Glutamatergic neuron (in vitro differentiated cells): ENCODE measurements around the gene PRSS1. TPM values are rescaled to one million over a fixed set of nuclear protein-coding genes. Genes with fewer than 3 reads are reported as not detected.

Source experiments
- DNase-seq: peaks from one replicate; pipeline ENCODE4 v3.0.0; 2022
- H3K27ac Mint-ChIP-seq: one replicate; pipeline ENCODE4 v1.8.0; 2020; ENCODE audit warnings: mild to moderate bottlenecking, mixed read lengths, inconsistent platforms; ENCODE audit not compliant: unreplicated experiment
- H3K27me3 Mint-ChIP-seq: one replicate; pipeline ENCODE4 v1.8.0; 2020; ENCODE audit warnings: mild to moderate bottlenecking, moderate library complexity, mixed read lengths, inconsistent platforms; ENCODE audit not compliant: unreplicated experiment
- H3K36me3 Mint-ChIP-seq: one replicate; pipeline ENCODE4 v1.8.0; 2020; ENCODE audit warnings: mild to moderate bottlenecking, mixed read lengths, inconsistent platforms; ENCODE audit not compliant: unreplicated experiment
- H3K4me1 Mint-ChIP-seq: one replicate; pipeline ENCODE4 v1.8.0; 2020; ENCODE audit warnings: mild to moderate bottlenecking, low read depth, mixed read lengths, inconsistent platforms; ENCODE audit not compliant: unreplicated experiment
- H3K4me3 Mint-ChIP-seq: one replicate; pipeline ENCODE4 v1.8.0; 2020; ENCODE audit warnings: mild to moderate bottlenecking, mixed read lengths, inconsistent platforms; ENCODE audit not compliant: unreplicated experiment
- H3K9me3 Mint-ChIP-seq: one replicate; pipeline ENCODE4 v1.8.0; 2020; ENCODE audit warnings: mild to moderate bottlenecking, moderate library complexity, mixed read lengths, inconsistent platforms; ENCODE audit not compliant: unreplicated experiment
- CTCF ChIP-seq: fragments of 200-600 bp; sonication (generic); IDR thresholded peaks from one replicate; pipeline ENCODE4 v1.5.0; 2021; ENCODE audit not compliant: partially characterized antibody, unreplicated experiment
- total RNA-seq: library from RNA; stranded (reverse); fragmentation: NEBNext Ultra II Directional; extraction: Animal tissue kit (Norgen Biotek cat#: 25700); gene quantifications from one replicate; pipeline ENCODE4 v1.2.1, GENCODE V29; 2021; ENCODE audit not compliant: unreplicated experiment

Gene PRSS1
- total RNA-seq, 1 donor from 2014 or later, result not detected

DNA sequence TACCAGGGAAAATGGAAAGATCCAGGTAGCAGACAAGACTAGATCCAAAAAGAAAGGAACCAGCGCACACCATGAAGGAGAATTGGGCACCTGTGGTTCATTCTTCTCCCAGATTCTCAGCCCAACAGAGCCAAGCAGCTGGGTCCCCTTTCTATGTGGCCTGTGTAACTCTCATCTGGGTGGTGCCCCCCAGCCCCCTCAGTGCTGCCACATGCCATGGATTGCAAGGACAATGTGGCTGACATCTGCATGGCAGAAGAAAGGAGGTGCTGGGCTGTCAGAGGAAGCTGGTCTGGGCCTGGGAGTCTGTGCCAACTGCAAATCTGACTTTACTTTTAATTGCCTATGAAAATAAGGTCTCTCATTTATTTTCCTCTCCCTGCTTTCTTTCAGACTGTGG lies 42.9 kb downstream of the PRSS1 start:
- no peak for TF ChIP-seq CTCF
- peaks cover 4% of the 10 kb centered on the region for H3K9me3 Mint-ChIP-seq
- peaks cover 16% of the 10 kb centered on the region for H3K27me3 Mint-ChIP-seq
- H3K27ac Mint-ChIP-seq, result no peak overlapping the region
- H3K4me3 Mint-ChIP-seq, result no peak overlapping the region
- H3K4me1 Mint-ChIP-seq, result peaks cover 2% of the 10 kb centered on the region
- no peaks in the 10 kb centered on the region for H3K36me3 Mint-ChIP-seq
- DNase-seq, result no peak

DNA sequence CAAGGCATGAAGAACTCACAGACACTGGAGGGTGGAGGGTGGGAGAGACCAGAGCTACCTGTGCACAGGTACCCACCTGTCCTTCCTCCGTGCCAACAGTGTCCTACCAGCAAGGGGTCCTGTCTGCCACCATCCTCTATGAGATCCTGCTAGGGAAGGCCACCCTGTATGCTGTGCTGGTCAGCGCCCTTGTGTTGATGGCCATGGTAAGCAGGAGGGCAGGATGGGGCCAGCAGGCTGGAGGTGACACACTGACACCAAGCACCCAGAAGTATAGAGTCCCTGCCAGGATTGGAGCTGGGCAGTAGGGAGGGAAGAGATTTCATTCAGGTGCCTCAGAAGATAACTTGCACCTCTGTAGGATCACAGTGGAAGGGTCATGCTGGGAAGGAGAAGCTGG lies 43.3 kb downstream of the PRSS1 start:
- no peak for TF ChIP-seq CTCF
- peaks cover 3% of the 10 kb centered on the region for H3K4me1 Mint-ChIP-seq
- H3K4me3 Mint-ChIP-seq, result no peak overlapping the region
- no peaks in the 10 kb centered on the region for H3K36me3 Mint-ChIP-seq
- no peak for DNase-seq
- H3K27me3 Mint-ChIP-seq, result peaks cover 17% of the 10 kb centered on the region
- H3K9me3 Mint-ChIP-seq, result peaks cover 5% of the 10 kb centered on the region
- no peak overlapping the region for H3K27ac Mint-ChIP-seq

DNA sequence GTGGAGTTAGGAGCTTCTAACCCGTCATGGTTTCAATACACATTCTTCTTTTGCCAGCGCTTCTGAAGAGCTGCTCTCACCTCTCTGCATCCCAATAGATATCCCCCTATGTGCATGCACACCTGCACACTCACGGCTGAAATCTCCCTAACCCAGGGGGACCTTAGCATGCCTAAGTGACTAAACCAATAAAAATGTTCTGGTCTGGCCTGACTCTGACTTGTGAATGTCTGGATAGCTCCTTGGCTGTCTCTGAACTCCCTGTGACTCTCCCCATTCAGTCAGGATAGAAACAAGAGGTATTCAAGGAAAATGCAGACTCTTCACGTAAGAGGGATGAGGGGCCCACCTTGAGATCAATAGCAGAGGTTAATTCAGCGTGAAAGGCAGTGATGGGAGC lies 43.9 kb downstream of the PRSS1 start:
- Mint-ChIP-seq H3K4me1 (peaks cover 6% of the 10 kb centered on the region), H3K9me3 (peaks cover 6% of the 10 kb centered on the region), H3K4me3 (no peak overlapping the region), H3K27ac (no peak overlapping the region), H3K27me3 (peaks cover 20% of the 10 kb centered on the region), H3K36me3 (no peaks in the 10 kb centered on the region)
- no peak for DNase-seq
- TF ChIP-seq CTCF, result no peak

- H3K27ac Mint-ChIP-seq, result no peak overlapping the region
- no peak overlapping the region for H3K4me3 Mint-ChIP-seq
Observed at GRCh38 chr7:142795339-142795863, 46.1 kb downstream of the PRSS1 start.

DNA sequence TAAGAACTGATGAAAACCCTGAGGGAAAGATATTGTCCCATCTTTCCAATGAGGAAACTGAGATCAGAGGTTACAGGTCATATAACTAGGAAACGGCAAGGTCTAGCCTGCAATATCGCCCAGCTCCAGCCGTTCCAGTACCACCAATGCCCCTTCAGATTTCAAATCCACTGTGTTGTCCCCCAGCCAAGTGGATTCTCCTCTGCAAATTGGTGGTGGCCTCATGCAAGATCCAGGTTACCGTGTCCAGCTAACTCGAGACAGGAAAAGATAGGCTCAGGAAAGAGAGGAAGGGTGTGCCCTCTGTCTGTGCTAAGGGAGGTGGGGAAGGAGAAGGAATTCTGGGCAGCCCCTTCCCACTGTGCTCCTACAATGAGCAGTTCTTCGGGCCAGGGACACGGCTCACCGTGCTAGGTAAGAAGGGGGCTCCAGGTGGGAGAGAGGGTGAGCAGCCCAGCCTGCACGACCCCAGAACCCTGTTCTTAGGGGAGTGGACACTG lies 46.8 kb downstream of the PRSS1 start:
- no peak overlapping the region for H3K27ac Mint-ChIP-seq
- H3K36me3 Mint-ChIP-seq, result no peaks in the 10 kb centered on the region
- DNase-seq, result no peak
- no peak for TF ChIP-seq CTCF
- peak overlapping the region; percentile 80 for H3K4me3 Mint-ChIP-seq
- peaks cover 6% of the 10 kb centered on the region for H3K4me1 Mint-ChIP-seq
- H3K27me3 Mint-ChIP-seq, result peaks cover 25% of the 10 kb centered on the region
- peaks cover 9% of the 10 kb centered on the region for H3K9me3 Mint-ChIP-seq

More at GRCh38 chr7:142795339-142795863, 46.1 kb downstream of the PRSS1 start:
- H3K27me3 Mint-ChIP-seq, result peaks cover 24% of the 10 kb centered on the region
- peaks cover 8% of the 10 kb centered on the region for H3K9me3 Mint-ChIP-seq
- H3K36me3 Mint-ChIP-seq, result no peaks in the 10 kb centered on the region
- H3K4me1 Mint-ChIP-seq, result peaks cover 6% of the 10 kb centered on the region
- DNase-seq, result no peak
- no peak for TF ChIP-seq CTCF
